WTC11 (cell line): Measurements from ENCODE around the gene PLEKHN1.

ENCODE experiments used
- CTCF ChIP-seq: fragments of 200-600 bp; IDR thresholded peaks from 2 replicates; pipeline ENCODE4 v1.8.0; 2022; ENCODE audit warnings: antibody characterized with exemption
- ELF4 ChIP-seq: sonication (generic); formaldehyde crosslinking; IDR thresholded peaks from 2 replicates; pipeline ENCODE4 v1.8.1; 2022; ENCODE audit warnings: low read depth, mild to moderate bottlenecking, moderate library complexity, missing genetic modification reagents
- ETV6 ChIP-seq: sonication (generic); formaldehyde crosslinking; IDR thresholded peaks from 2 replicates; pipeline ENCODE4 v1.8.1; 2022; ENCODE audit warnings: mild to moderate bottlenecking, missing genetic modification reagents
- FOXJ3 ChIP-seq: sonication (generic); formaldehyde crosslinking; IDR thresholded peaks from 2 replicates; pipeline ENCODE4 v1.9.0; 2021; ENCODE audit warnings: missing genetic modification reagents, mild to moderate bottlenecking, borderline replicate concordance
- GABPB1 ChIP-seq: sonication (generic); formaldehyde crosslinking; IDR thresholded peaks from 2 replicates; pipeline ENCODE4 v1.8.1; 2023; ENCODE audit warnings: mild to moderate bottlenecking, missing genetic modification reagents
- JUN ChIP-seq: sonication (generic); formaldehyde crosslinking; IDR thresholded peaks from 2 replicates; pipeline ENCODE4 v1.8.0; 2023; ENCODE audit warnings: mild to moderate bottlenecking, missing genetic modification reagents
- KAT7 ChIP-seq: sonication (generic); formaldehyde crosslinking; IDR thresholded peaks from 2 replicates; pipeline ENCODE4 v1.8.1; 2023; ENCODE audit warnings: missing genetic modification reagents, mild to moderate bottlenecking, borderline replicate concordance
- MAX ChIP-seq: sonication (generic); formaldehyde crosslinking; IDR thresholded peaks from 2 replicates; pipeline ENCODE4 v1.8.0; 2022; ENCODE audit warnings: mild to moderate bottlenecking, missing genetic modification reagents
- NFYB ChIP-seq: sonication (generic); formaldehyde crosslinking; conservative IDR thresholded peaks from 2 replicates; pipeline ENCODE4 v1.8.0; 2022; ENCODE audit warnings: low read depth, missing genetic modification reagents
- NR2C2 ChIP-seq: sonication (generic); formaldehyde crosslinking; IDR thresholded peaks from 2 replicates; pipeline ENCODE4 v1.8.0; 2022; ENCODE audit warnings: mild to moderate bottlenecking, missing genetic modification reagents
- NR3C1 ChIP-seq: sonication (generic); formaldehyde crosslinking; conservative IDR thresholded peaks from 2 replicates; pipeline ENCODE4 v1.8.1; 2023; ENCODE audit warnings: low read depth, mild to moderate bottlenecking, missing genetic modification reagents
- SP1 ChIP-seq: sonication (generic); formaldehyde crosslinking; conservative IDR thresholded peaks from 2 replicates; pipeline ENCODE4 v1.8.1; 2022; ENCODE audit warnings: missing genetic modification reagents
- USF1 ChIP-seq: sonication (generic); formaldehyde crosslinking; IDR thresholded peaks from 2 replicates; pipeline ENCODE4 v1.8.0; 2022; ENCODE audit warnings: mild to moderate bottlenecking, missing genetic modification reagents

- no peak for TF ChIP-seq SP1 (CRISPR knock-in tag)
- no peak for TF ChIP-seq USF1 (CRISPR knock-in tag)
- TF ChIP-seq CTCF, result no peak
- no peak for TF ChIP-seq FOXJ3 (CRISPR knock-in tag)
- no peak for TF ChIP-seq JUN (CRISPR knock-in tag)
- no peak for TF ChIP-seq KAT7
- TF ChIP-seq MAX (CRISPR knock-in tag), result no peak
- TF ChIP-seq NR2C2 (CRISPR knock-in tag), result no peak
- no peak for TF ChIP-seq ELF4 (CRISPR knock-in tag)
- no peak for TF ChIP-seq ETV6 (CRISPR knock-in tag)
- no peak for TF ChIP-seq GABPB1 (CRISPR knock-in tag)
- no peak for TF ChIP-seq NR3C1 (CRISPR knock-in tag)
- no peak for TF ChIP-seq NFYB (CRISPR knock-in tag)
Measured at GRCh38 chr1:970973-971730, 4.9 kb downstream of the PLEKHN1 start.
